ENCODE data around the gene HADHB. TPM values are rescaled to one million over a fixed set of nuclear protein-coding genes. Genes with fewer than 3 reads are reported as not detected.

The HADHB gene
- polyA plus RNA-seq, 1 of the 3 experiments (the other 2 are of a cell fraction), result 108 TPM

DNA sequence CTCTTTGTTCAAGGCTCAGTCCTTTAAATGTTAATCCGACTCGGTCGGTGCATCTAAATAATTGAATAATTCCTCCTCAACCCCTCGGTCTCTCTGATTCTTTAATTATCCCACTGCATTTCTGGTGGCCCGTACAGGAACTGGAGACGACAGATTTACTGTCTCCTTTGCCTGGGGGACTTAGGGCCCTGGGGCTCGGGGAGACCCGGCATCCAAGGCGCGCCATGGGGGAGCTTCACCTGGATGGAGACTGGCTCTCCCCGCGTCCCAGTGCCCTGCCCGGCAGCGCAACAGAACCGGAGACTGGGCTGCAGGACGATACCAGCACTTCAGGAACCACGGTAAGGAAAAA lies 53.5 kb downstream of the HADHB start:
- no peaks in the 10 kb centered on the region for H3K36me3 ChIP-seq (replicated peaks in 1 of 2; ENCODE audit: control insufficient read depth in 1 of 2, insufficient read depth in 2 of 2, low read length in 1 of 2)
- no peak for DNase-seq
- no peaks in the 10 kb centered on the region for H3K79me2 ChIP-seq (ENCODE audit: insufficient read depth)
- no peaks in the 10 kb centered on the region for H3K27me3 ChIP-seq (ENCODE audit: insufficient read depth)
- ChIA-PET CTCF (interaction anchor here (1.0 to 1.4 kb wide), 2 partner anchors 17 to 23 kb away, joined by 3 read pairs; no protein-coding TSS in a partner anchor), POLR2A (no interaction called here)
- H3K9me3 ChIP-seq, result no peaks in the 10 kb centered on the region
- no peak overlapping the region for H3K4me2 ChIP-seq
- H3K9ac ChIP-seq, result no peak overlapping the region
- 93% methylated on average over 17 of the region's 17 CpGs for WGBS (ENCODE audit: low lambda C conversion rate)
- H3K27ac ChIP-seq (ENCODE audit: low read depth in 2 of 2, low read length in 1 of 2), result no peak overlapping the region
- H4K20me1 ChIP-seq (ENCODE audit: insufficient read depth), result no peaks in the 10 kb centered on the region
- TF ChIP-seq, protein P1, sequence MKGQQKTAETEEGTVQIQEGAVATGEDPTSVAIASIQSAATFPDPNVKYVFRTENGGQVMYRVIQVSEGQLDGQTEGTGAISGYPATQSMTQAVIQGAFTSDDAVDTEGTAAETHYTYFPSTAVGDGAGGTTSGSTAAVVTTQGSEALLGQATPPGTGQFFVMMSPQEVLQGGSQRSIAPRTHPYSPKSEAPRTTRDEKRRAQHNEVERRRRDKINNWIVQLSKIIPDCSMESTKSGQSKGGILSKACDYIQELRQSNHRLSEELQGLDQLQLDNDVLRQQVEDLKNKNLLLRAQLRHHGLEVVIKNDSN (IDR thresholded peaks at IDR 0.05; ENCODE audit: borderline replicate concordance, low read depth), result no peak
- TF ChIP-seq, protein P2, sequence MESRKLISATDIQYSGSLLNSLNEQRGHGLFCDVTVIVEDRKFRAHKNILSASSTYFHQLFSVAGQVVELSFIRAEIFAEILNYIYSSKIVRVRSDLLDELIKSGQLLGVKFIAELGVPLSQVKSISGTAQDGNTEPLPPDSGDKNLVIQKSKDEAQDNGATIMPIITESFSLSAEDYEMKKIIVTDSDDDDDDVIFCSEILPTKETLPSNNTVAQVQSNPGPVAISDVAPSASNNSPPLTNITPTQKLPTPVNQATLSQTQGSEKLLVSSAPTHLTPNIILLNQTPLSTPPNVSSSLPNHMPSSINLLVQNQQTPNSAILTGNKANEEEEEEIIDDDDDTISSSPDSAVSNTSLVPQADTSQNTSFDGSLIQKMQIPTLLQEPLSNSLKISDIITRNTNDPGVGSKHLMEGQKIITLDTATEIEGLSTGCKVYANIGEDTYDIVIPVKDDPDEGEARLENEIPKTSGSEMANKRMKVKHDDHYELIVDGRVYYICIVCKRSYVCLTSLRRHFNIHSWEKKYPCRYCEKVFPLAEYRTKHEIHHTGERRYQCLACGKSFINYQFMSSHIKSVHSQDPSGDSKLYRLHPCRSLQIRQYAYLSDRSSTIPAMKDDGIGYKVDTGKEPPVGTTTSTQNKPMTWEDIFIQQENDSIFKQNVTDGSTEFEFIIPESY (IDR thresholded peaks at IDR 0.05; ENCODE audit: borderline replicate concordance, low read depth), result no peak
- TF ChIP-seq SMC3 (IDR thresholded peaks at IDR 0.05; ENCODE audit: low read depth, low read length) (no peak), JUND (IDR thresholded peaks at IDR 0.05) (no peak), YY1 (IDR thresholded peaks at IDR 0.05; ENCODE audit: low read depth) (no peak), TAF1 (IDR thresholded peaks at IDR 0.05; ENCODE audit: borderline replicate concordance, low read depth, low read length) (no peak), SIN3A (IDR thresholded peaks at IDR 0.05; ENCODE audit: borderline replicate concordance, low read depth, low read length) (no peak), TEAD4 (IDR thresholded peaks at IDR 0.05; ENCODE audit: borderline replicate concordance, insufficient read depth) (no peak), FOXM1 (IDR thresholded peaks at IDR 0.05; ENCODE audit: low read depth) (no peak), NRF1 (IDR thresholded peaks at IDR 0.05; ENCODE audit: low read depth, low read length) (no peak)
- TF ChIP-seq, protein P3, sequence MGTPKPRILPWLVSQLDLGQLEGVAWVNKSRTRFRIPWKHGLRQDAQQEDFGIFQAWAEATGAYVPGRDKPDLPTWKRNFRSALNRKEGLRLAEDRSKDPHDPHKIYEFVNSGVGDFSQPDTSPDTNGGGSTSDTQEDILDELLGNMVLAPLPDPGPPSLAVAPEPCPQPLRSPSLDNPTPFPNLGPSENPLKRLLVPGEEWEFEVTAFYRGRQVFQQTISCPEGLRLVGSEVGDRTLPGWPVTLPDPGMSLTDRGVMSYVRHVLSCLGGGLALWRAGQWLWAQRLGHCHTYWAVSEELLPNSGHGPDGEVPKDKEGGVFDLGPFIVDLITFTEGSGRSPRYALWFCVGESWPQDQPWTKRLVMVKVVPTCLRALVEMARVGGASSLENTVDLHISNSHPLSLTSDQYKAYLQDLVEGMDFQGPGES (IDR thresholded peaks at IDR 0.05; ENCODE audit: low read depth, low read length), result no peak
- H3K4me1 ChIP-seq (ENCODE audit: control insufficient read depth in 1 of 2, insufficient read depth in 2 of 2, low read depth in 1 of 2, low read length in 1 of 2), result peaks cover 0 to 2% of the 10 kb centered on the region in 2 experiments; a peak in 1 of 4 replicates
- H3K9me2 ChIP-seq, result no peaks in the 10 kb centered on the region
- H3F3A ChIP-seq (replicated peaks; ENCODE audit: insufficient read depth), result no peaks in the 10 kb centered on the region
- no peak overlapping the region for H2AFZ ChIP-seq (ENCODE audit: low read depth)
- H3K4me3 ChIP-seq (ENCODE audit: low read depth in 2 of 2, low read length in 1 of 2), result no peak overlapping the region

DNA sequence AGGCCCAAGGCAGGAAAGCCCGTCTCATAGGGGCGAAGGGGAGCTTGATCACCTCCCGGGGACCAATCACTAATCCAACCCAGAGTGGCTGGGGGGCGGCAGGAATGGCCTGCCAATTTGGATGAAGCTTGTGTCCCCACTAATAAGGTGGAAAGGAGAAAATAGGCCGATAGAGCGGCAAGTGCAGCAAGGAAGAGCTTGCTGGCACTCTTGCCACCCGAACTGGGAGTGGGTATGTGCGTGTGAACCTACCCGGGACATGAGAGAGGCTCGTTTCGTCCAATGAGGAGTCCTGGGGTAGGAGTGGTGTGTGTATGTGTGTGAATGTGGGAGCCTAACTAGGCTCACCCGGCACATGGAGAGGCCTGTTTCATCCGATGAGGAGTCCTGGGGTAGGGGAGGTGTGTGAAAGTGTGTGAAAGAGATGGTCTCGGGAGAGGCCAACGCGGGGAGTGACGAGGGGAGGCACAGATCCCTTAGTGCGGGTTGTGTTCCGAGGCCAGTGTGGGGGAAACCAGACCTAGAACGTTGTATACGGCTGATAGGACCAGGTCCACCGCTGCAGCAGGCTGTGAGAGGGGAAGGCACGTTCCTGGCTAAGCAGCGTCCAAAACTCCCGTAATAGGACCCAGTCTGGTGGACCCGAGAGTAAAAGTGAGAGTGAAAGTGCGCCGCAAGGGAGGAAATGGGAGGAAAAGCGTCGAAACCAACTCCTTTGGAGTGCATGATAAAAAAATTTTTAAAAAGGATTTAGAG lies 54.1 kb downstream of the HADHB start:
- no peaks in the 10 kb centered on the region for H3K36me3 ChIP-seq (replicated peaks in 1 of 2; ENCODE audit: control insufficient read depth in 1 of 2, insufficient read depth in 2 of 2, low read length in 1 of 2)
- CTCF ChIA-PET, result interaction anchor here (1.0 kb wide), 1 partner anchor 17 kb away, joined by 3 read pairs; no protein-coding TSS in a partner anchor
- H3K9me2 ChIP-seq, result no peaks in the 10 kb centered on the region
- H3K79me2 ChIP-seq (ENCODE audit: insufficient read depth), result no peaks in the 10 kb centered on the region
- no peak for DNase-seq
- H3K4me1 ChIP-seq (ENCODE audit: control insufficient read depth in 1 of 2, insufficient read depth in 2 of 2, low read depth in 1 of 2, low read length in 1 of 2), result peaks cover 0 to 2% of the 10 kb centered on the region in 2 experiments; a peak in 1 of 4 replicates
- no peaks in the 10 kb centered on the region for H3F3A ChIP-seq (replicated peaks; ENCODE audit: insufficient read depth)
- POLR2A ChIA-PET, result no interaction called here
- H3K4me2 ChIP-seq, result peak overlapping the region; percentile 76; the same call in 1 of the 2 replicates
- no peaks in the 10 kb centered on the region for H3K27me3 ChIP-seq (ENCODE audit: insufficient read depth)
- H3K9ac ChIP-seq, result no peak overlapping the region
- no peak overlapping the region for H3K27ac ChIP-seq (ENCODE audit: low read depth in 2 of 2, low read length in 1 of 2)
- TF ChIP-seq MXI1 (IDR thresholded peaks at IDR 0.05; ENCODE audit: low read depth, low read length), result no peak
- no peak for TF ChIP-seq RCOR1 (IDR thresholded peaks at IDR 0.05; ENCODE audit: low read length)
- TF ChIP-seq FOXM1 (IDR thresholded peaks at IDR 0.05; ENCODE audit: low read depth), result no peak
- TF ChIP-seq RAD21 (IDR thresholded peaks at IDR 0.05; ENCODE audit: low read length), result no peak
- no peak for TF ChIP-seq FOXJ3 (CRISPR knock-in tag; IDR thresholded peaks at IDR 0.05)
- peak overlapping the region; percentile 98; the same call in 1 of the 2 replicates for H2AFZ ChIP-seq (ENCODE audit: low read depth)
- H3K9me3 ChIP-seq, result no peaks in the 10 kb centered on the region
- 97% methylated on average over 30 of the region's 30 CpGs for WGBS (ENCODE audit: low lambda C conversion rate)
- H3K4me3 ChIP-seq (ENCODE audit: low read depth in 2 of 2, low read length in 1 of 2), result no peak overlapping the region
- no peaks in the 10 kb centered on the region for H4K20me1 ChIP-seq (ENCODE audit: insufficient read depth)
